ENCODE measurements around the gene NKRF. TPM values are rescaled to one million over a fixed set of nuclear protein-coding genes. Genes with fewer than 3 reads are reported as not detected.

NKRF gene
- total RNA-seq, 1 donor = 6.9 TPM

DNA sequence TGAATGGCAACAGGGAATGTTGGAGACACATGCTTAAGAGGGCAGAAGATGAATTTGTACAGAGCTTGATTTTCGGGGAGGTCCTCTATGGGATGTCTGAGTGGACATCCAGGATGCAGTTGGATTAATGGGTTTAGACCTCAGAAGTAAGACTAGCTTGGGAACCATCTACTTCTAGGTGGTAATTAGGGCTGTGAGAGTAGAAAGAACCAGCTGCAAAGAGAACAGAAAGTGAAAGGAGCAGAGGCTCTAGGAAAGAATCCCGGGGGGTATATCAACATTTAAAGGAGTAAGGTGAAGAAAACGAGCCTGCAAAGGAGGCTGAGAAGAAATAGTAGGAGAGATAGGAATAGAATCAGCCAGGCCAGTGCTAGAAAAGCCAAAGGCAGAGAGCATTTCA, 29.0 kb upstream of the NKRF start:
- no peak for DNase-seq (ENCODE audit: low read depth)
- H3K4me3 ChIP-seq (ENCODE audit: low read depth, low read length) = no peak overlapping the region
- TF ChIP-seq, protein P1, sequence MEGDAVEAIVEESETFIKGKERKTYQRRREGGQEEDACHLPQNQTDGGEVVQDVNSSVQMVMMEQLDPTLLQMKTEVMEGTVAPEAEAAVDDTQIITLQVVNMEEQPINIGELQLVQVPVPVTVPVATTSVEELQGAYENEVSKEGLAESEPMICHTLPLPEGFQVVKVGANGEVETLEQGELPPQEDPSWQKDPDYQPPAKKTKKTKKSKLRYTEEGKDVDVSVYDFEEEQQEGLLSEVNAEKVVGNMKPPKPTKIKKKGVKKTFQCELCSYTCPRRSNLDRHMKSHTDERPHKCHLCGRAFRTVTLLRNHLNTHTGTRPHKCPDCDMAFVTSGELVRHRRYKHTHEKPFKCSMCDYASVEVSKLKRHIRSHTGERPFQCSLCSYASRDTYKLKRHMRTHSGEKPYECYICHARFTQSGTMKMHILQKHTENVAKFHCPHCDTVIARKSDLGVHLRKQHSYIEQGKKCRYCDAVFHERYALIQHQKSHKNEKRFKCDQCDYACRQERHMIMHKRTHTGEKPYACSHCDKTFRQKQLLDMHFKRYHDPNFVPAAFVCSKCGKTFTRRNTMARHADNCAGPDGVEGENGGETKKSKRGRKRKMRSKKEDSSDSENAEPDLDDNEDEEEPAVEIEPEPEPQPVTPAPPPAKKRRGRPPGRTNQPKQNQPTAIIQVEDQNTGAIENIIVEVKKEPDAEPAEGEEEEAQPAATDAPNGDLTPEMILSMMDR (IDR thresholded peaks at IDR 0.05; ENCODE audit: insufficient read depth, low read depth, low read length) = no peak

DNA sequence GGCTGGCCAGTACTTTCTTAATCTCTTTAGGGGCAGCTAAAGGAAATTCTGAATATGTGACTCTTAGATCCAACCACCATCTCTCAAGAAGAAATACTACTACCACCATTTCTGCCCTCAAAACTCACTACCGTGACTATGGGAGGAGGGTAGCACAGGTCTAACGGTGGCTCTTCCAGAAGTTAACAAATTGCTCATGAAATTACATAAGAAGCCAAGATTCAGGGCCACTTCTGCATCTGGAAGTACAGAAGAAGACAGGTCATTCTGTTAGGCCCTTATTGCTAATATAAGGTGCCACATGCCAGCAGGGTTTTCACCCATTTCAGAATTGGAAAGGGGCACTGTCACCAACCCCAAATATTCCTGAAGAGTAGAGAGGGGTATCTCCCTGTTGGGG, 19.6 kb upstream of the NKRF start:
- TF ChIP-seq, protein P1 (IDR thresholded peaks at IDR 0.05; ENCODE audit: insufficient read depth, low read depth, low read length) = no peak
- no peak overlapping the region for H3K4me3 ChIP-seq (ENCODE audit: low read depth, low read length)
- DNase-seq (ENCODE audit: low read depth) = no peak

DNA sequence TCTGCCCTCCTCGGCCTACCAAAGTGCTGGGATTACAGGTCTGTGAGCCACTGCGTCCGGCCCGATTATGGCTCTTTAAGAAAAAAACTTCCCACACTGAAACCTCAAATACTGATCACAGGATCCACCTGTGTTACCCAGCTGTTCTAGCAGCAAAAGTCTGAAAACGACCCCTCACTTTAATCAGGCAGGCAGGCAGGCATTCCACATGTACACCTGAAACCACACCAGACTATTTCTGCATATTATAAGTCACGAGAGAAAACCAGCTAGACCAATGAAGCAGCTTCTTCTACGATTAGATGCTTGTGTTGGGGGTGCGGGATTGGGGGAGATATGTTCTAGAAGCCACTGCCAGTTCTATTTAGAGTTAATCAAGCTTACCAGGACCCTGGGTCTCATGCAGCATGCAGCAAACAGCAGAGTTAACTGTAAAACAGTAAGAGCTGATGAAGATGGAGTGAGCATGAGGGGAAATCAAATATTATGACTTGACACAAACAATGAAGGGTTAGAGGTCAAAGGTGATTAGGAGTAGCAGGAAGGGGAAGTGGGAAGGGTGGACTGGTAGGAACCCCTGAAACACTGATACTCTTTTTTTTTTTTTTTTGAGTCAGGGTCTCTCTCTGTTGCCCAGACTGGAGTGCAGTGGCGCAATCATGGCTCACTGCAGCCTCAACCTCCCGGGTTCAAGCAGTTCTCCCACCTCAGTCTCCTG, 18.9 kb upstream of the NKRF start:
- H3K4me3 ChIP-seq (ENCODE audit: low read depth, low read length) = no peak overlapping the region

DNA sequence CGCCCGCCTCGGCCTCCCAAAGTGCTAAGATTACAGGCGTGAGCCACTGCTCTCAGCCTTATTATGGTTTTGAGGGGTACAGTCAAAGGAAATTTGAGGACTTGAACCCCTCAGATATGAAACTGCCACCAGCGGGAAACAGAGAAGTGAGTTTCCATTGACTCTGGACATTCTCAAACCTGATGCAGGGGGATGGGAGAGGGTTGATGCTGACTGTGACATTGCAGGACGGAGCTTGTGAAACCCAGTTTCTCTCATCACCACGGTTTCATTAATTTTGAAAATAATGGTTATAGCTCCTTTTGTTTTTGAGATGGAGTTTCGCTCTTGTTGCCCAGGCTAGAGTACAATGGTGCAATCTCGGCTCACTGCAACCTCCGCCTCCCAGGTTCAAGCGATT, 18.2 kb upstream of the NKRF start:
- TF ChIP-seq, protein P1 (IDR thresholded peaks at IDR 0.05; ENCODE audit: insufficient read depth, low read depth, low read length) = no peak

More for the DNA sequence above, 18.9 kb upstream of the NKRF start:
- no peak for DNase-seq (ENCODE audit: low read depth)
- TF ChIP-seq, protein P1 (IDR thresholded peaks at IDR 0.05; ENCODE audit: insufficient read depth, low read depth, low read length) = no peak

DNA sequence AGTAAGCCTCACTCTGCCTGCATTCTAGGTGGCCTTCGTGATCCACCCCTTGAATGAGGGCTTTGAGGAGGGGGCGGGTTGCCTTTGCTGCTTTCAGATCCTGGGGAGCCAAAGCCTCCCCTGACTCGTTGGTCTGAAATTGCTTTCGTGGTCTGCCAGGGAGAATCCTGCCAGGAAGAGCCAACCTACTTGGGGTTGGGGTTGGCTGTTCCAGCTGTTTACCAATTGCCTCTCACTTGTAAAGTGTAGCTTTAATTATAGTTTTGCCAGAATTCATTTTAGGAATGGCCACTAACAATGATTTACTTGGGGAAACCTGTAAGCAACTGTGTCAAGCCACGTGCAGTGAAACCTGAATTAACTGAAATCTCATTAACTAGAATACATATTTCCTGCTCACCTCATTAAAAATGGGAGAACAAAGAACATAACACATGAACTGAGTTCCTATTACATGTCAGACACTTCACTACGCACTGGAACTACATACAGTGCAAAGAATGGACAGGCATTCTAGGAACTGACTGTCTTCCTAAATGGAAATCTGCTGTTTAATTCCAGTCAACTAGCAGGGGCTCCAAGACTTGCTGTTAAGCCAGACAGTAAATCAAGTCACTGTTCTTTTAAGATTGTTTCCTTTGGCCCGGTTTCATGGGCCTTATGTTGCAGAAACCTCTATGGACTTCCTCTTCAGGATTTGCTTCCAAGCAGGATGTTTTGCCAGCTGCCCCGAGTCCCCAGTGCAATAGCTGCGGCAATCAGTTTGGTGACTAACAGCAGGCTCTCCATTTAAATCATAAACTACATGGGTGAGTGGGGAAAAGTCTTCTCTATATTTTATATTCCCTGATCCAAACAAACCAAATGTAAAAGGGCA, 16.4 kb upstream of the NKRF start:
- DNase-seq (ENCODE audit: low read depth) = peak; percentile 67
- TF ChIP-seq, protein P1 (IDR thresholded peaks at IDR 0.05; ENCODE audit: insufficient read depth, low read depth, low read length) = no peak
- no peak overlapping the region for H3K4me3 ChIP-seq (ENCODE audit: low read depth, low read length)

More for the DNA sequence above, 18.2 kb upstream of the NKRF start:
- no peak overlapping the region for H3K4me3 ChIP-seq (ENCODE audit: low read depth, low read length)
- DNase-seq (ENCODE audit: low read depth) = no peak

DNA sequence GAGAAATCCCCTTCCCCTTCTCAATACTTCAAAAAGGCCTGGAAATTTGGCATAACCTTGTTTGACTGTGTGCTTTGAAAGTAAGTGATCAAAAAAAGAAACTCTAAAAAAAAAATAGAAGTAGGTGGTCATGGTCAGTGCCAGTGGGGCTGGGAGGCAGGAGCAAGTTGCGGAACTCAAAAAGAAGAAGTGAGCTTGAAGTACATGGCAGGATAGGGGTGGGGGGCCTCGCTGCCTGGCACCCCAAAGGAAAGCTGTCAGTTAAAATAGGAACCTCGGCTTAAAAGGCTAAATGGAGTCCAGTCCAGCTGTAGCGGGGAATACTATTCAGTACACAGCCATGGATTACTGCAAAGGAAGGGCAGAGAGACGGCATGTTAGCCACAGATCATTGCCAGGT, 12.2 kb upstream of the NKRF start:
- no peak for DNase-seq (ENCODE audit: low read depth)
- no peak overlapping the region for H3K4me3 ChIP-seq (ENCODE audit: low read depth, low read length)
- TF ChIP-seq, protein P1 (IDR thresholded peaks at IDR 0.05; ENCODE audit: insufficient read depth, low read depth, low read length) = no peak
